Osteocyte (in vitro differentiated cells): ENCODE measurements around the gene AICDA. TPM values are rescaled to one million over a fixed set of nuclear protein-coding genes. Genes with fewer than 3 reads are reported as not detected.

ENCODE experiments used
- DNase-seq: peaks from one replicate; pipeline ENCODE4 v3.0.0; 2021; ENCODE audit warnings: mixed read lengths; ENCODE audit not compliant: unreplicated experiment; ENCODE audit errors: extremely low spot score
- H3K27ac Mint-ChIP-seq: one replicate; pipeline ENCODE4 v1.8.0; 2021; ENCODE audit warnings: mild to moderate bottlenecking, mixed read lengths; ENCODE audit not compliant: unreplicated experiment
- H3K27me3 Mint-ChIP-seq: one replicate; pipeline ENCODE4 v1.8.0; 2021; ENCODE audit warnings: mixed read lengths; ENCODE audit not compliant: unreplicated experiment
- H3K36me3 Mint-ChIP-seq: one replicate; pipeline ENCODE4 v1.8.0; 2021; ENCODE audit warnings: mixed read lengths; ENCODE audit not compliant: unreplicated experiment
- H3K4me1 Mint-ChIP-seq: one replicate; pipeline ENCODE4 v1.8.0; 2021; ENCODE audit warnings: mixed read lengths; ENCODE audit not compliant: unreplicated experiment
- H3K4me3 Mint-ChIP-seq: one replicate; pipeline ENCODE4 v1.8.0; 2021; ENCODE audit warnings: mild to moderate bottlenecking, moderate library complexity, mixed read lengths; ENCODE audit not compliant: unreplicated experiment
- H3K9me3 Mint-ChIP-seq: one replicate; pipeline ENCODE4 v1.8.0; 2021; ENCODE audit warnings: mixed read lengths; ENCODE audit not compliant: unreplicated experiment
- CTCF ChIP-seq: fragments of 200-600 bp; sonication (generic); IDR thresholded peaks from 2 replicates; pipeline ENCODE4 v1.5.0; 2021; ENCODE audit warnings: antibody characterized with exemption, mild to moderate bottlenecking, moderate library complexity
- total RNA-seq: library from RNA; stranded (reverse); gene quantifications from 2 replicates; pipeline ENCODE4 v1.2.1, GENCODE V29; 2021

AICDA gene
- total RNA-seq, 1 donor from 2014 or later, result not detected

GRCh38 chr12:8609061-8609570 lies 3.5 kb downstream of the AICDA start:
- Mint-ChIP-seq H3K4me3 (peak overlapping the region; percentile 58), H3K9me3 (no peaks in the 10 kb centered on the region), H3K4me1 (peaks cover 8% of the 10 kb centered on the region), H3K27me3 (peaks cover 10% of the 10 kb centered on the region), H3K27ac (no peak overlapping the region), H3K36me3 (no peaks in the 10 kb centered on the region)
- peak; percentile 73 for TF ChIP-seq CTCF
- DNase-seq, result no peak

GRCh38 chr12:8606890-8607289 lies 5.8 kb downstream of the AICDA start:
- peaks cover 8% of the 10 kb centered on the region for H3K4me1 Mint-ChIP-seq
- peaks cover 20% of the 10 kb centered on the region for H3K27me3 Mint-ChIP-seq
- no peaks in the 10 kb centered on the region for H3K9me3 Mint-ChIP-seq
- TF ChIP-seq CTCF, result no peak
- DNase-seq, result no peak
- no peak overlapping the region for H3K27ac Mint-ChIP-seq
- H3K4me3 Mint-ChIP-seq, result no peak overlapping the region
- H3K36me3 Mint-ChIP-seq, result no peaks in the 10 kb centered on the region

GRCh38 chr12:8605057-8605456 lies 7.6 kb downstream of the AICDA start:
- DNase-seq, result peak; percentile 79
- Mint-ChIP-seq H3K4me3 (no peak overlapping the region), H3K36me3 (no peaks in the 10 kb centered on the region), H3K27ac (no peak overlapping the region), H3K9me3 (no peaks in the 10 kb centered on the region), H3K4me1 (peaks cover 8% of the 10 kb centered on the region), H3K27me3 (peaks cover 20% of the 10 kb centered on the region)
- TF ChIP-seq CTCF, result no peak

GRCh38 chr12:8603856-8604255 lies 8.8 kb downstream of the AICDA start:
- Mint-ChIP-seq H3K4me1 (peaks cover under 1% of the 10 kb centered on the region), H3K27ac (no peak overlapping the region), H3K27me3 (peaks cover 20% of the 10 kb centered on the region), H3K9me3 (no peaks in the 10 kb centered on the region), H3K4me3 (no peak overlapping the region), H3K36me3 (no peaks in the 10 kb centered on the region)
- TF ChIP-seq CTCF, result no peak
- DNase-seq, result no peak

- Mint-ChIP-seq H3K36me3 (no peaks in the 10 kb centered on the region), H3K27ac (no peak overlapping the region), H3K4me3 (no peak overlapping the region), H3K9me3 (no peaks in the 10 kb centered on the region), H3K27me3 (peaks cover 20% of the 10 kb centered on the region), H3K4me1 (no peaks in the 10 kb centered on the region)
- TF ChIP-seq CTCF, result no peak
- DNase-seq, result no peak
Measured at GRCh38 chr12:8603286-8603685, 9.4 kb downstream of the AICDA start.
